Measurements from ENCODE around the gene CHPT1. TPM values are rescaled to one million over a fixed set of nuclear protein-coding genes. Genes with fewer than 3 reads are reported as not detected.
A peak's percentile ranks its signal among the peaks of the same experiment; 100 is the strongest.

Gene CHPT1
- 10 to 100 TPM; 86.7 to 98.2 (median 97.2) TPM for total RNA-seq
- long read RNA-seq, donor 1, transcript CHPT1-205 (8 exons, 2,001 nt) = minor isoform, 30 of 251 reads
- long read RNA-seq, donor 1, transcript CHPT1-201 (9 exons, 1,585 nt) = major isoform, 168 of 251 reads
- long read RNA-seq, donor 1, partial matches to known transcripts = 2 of 251 reads
- long read RNA-seq, donor 1, other reads (novel, unspliced or antisense) = 51 of 251 reads
- long read RNA-seq, donor 2, transcript CHPT1-201 (9 exons, 1,585 nt) = major isoform, 5 of 10 reads
- long read RNA-seq, donor 2, partial matches to known transcripts = 1 of 10 reads
- long read RNA-seq, donor 2, other reads (novel, unspliced or antisense) = 4 of 10 reads

- intact Hi-C loops (cut with DNase I, micrococcal nuclease) = no loop called here
- Histone ChIP-seq H3K9me3 (no peaks in the 10 kb centered on the region), H3K4me1 (ENCODE audit: low read depth) (peaks cover 43% of the 10 kb centered on the region), H3K4me3 (peak within 1 kb of the TSS; percentile 94), H3K36me3 (ENCODE audit: low read depth) (no peaks in the 10 kb centered on the region)
- peak; percentile 78 to 88 (median 87) for DNase-seq
- ATAC-seq = peak; percentile 68
- no peak for TF ChIP-seq CTCF (IDR thresholded peaks at IDR 0.05)
Measured at GRCh38 chr12:101697197-101697929, at the start of gene CHPT1. Gene CHPT1, plus strand, starts transcription at chr12:101697640. Its CDS starts 222 bp downstream, at chr12:101697862.

- Histone ChIP-seq H3K4me1 (ENCODE audit: low read depth) (no peaks in the 10 kb centered on the region), H3K36me3 (ENCODE audit: low read depth) (no peaks in the 10 kb centered on the region), H3K4me3 (no peak overlapping the region), H3K9me3 (no peaks in the 10 kb centered on the region)
- intact Hi-C loops (cut with DNase I, micrococcal nuclease) = no loop called here
- no peak for DNase-seq
- TF ChIP-seq CTCF (IDR thresholded peaks at IDR 0.05) = no peak
- no peak for ATAC-seq
Measured at GRCh38 chr12:101647711-101648110, 49.7 kb upstream of the CHPT1 start.

GRCh38 chr12:101648195-101648594, 49.2 kb upstream of the CHPT1 start:
- Histone ChIP-seq H3K4me1 (ENCODE audit: low read depth) (peaks cover 4% of the 10 kb centered on the region), H3K9me3 (no peaks in the 10 kb centered on the region), H3K36me3 (ENCODE audit: low read depth) (no peaks in the 10 kb centered on the region), H3K4me3 (no peak overlapping the region)
- no peak for DNase-seq
- no peak for ATAC-seq
- intact Hi-C loops (cut with DNase I, micrococcal nuclease) = no loop called here
- TF ChIP-seq CTCF (IDR thresholded peaks at IDR 0.05) = no peak

GRCh38 chr12:101650346-101651117, 46.9 kb upstream of the CHPT1 start:
- intact Hi-C loops (cut with DNase I, micrococcal nuclease) = no loop called here
- DNase-seq (no peak), ATAC-seq (no peak)
- no peak for TF ChIP-seq CTCF (IDR thresholded peaks at IDR 0.05)
- H3K9me3 ChIP-seq = no peaks in the 10 kb centered on the region
- H3K36me3 ChIP-seq (ENCODE audit: low read depth) = no peaks in the 10 kb centered on the region
- H3K4me3 ChIP-seq = no peak overlapping the region
- H3K4me1 ChIP-seq (ENCODE audit: low read depth) = peaks cover 13% of the 10 kb centered on the region

- intact Hi-C loops (cut with DNase I, micrococcal nuclease) = no loop called here
- TF ChIP-seq CTCF (IDR thresholded peaks at IDR 0.05) = no peak
- H3K36me3 ChIP-seq (ENCODE audit: low read depth) = no peaks in the 10 kb centered on the region
- DNase-seq = no peak
- peaks cover 13% of the 10 kb centered on the region for H3K4me1 ChIP-seq (ENCODE audit: low read depth)
- H3K9me3 ChIP-seq = no peaks in the 10 kb centered on the region
- H3K4me3 ChIP-seq = no peak overlapping the region
- peak; percentile 51 for ATAC-seq
Measured at GRCh38 chr12:101653030-101653429, 44.4 kb upstream of the CHPT1 start.
